ENCODE data around the gene ZDHHC11B.
"Not testable (repeated sequence)": the region's sequence is repeated elsewhere in the genome, so short reads cannot be mapped to it uniquely, and the experiment has no call there.

The ZDHHC11B gene
- 6.2 to 42.7 reads per million in 2 donors for total RNA-seq

- DNase-seq: peak; percentile 84
Measured at GRCh38 chr5:784428-785177, at the start of gene ZDHHC11B. ZDHHC11B (minus strand) TSS chr5:784729; CDS start chr5:766919, 17,810 bp downstream.

GRCh38 chr5:834013-834412 is 49.5 kb upstream of the ZDHHC11B start:
- not testable (repeated sequence) for DNase-seq

GRCh38 chr5:828194-828593 is 43.7 kb upstream of the ZDHHC11B start:
- not testable (repeated sequence) for DNase-seq

GRCh38 chr5:825544-825943 is 41.0 kb upstream of the ZDHHC11B start:
- DNase-seq: not testable (repeated sequence)

GRCh38 chr5:821504-821903 is 37.0 kb upstream of the ZDHHC11B start:
- no peak for DNase-seq

GRCh38 chr5:820245-820644 is 35.7 kb upstream of the ZDHHC11B start:
- no peak for DNase-seq

GRCh38 chr5:819078-819477 is 34.5 kb upstream of the ZDHHC11B start:
- DNase-seq: no peak

GRCh38 chr5:816176-816575 is 31.6 kb upstream of the ZDHHC11B start:
- no peak for DNase-seq

GRCh38 chr5:815449-815848 is 30.9 kb upstream of the ZDHHC11B start:
- DNase-seq: no peak

GRCh38 chr5:813575-813974 is 29.0 kb upstream of the ZDHHC11B start:
- DNase-seq: not testable (repeated sequence)

- DNase-seq: not testable (repeated sequence)
Measured at GRCh38 chr5:811384-811783, 26.9 kb upstream of the ZDHHC11B start.

- not testable (repeated sequence) for DNase-seq
Measured at GRCh38 chr5:807719-808514, 23.4 kb upstream of the ZDHHC11B start.

GRCh38 chr5:801472-801871 is 16.9 kb upstream of the ZDHHC11B start:
- DNase-seq: no peak

- not testable (repeated sequence) for DNase-seq
Measured at GRCh38 chr5:801055-801454, 16.5 kb upstream of the ZDHHC11B start.

- not testable (repeated sequence) for DNase-seq
Measured at GRCh38 chr5:798505-799138, 14.1 kb upstream of the ZDHHC11B start.

GRCh38 chr5:797986-798385 is 13.5 kb upstream of the ZDHHC11B start:
- DNase-seq: not testable (repeated sequence)

- DNase-seq: not testable (repeated sequence)
Measured at GRCh38 chr5:795873-796272, 11.3 kb upstream of the ZDHHC11B start.

- not testable (repeated sequence) for DNase-seq
Measured at GRCh38 chr5:794948-795347, 10.4 kb upstream of the ZDHHC11B start.

- not testable (repeated sequence) for DNase-seq
Measured at GRCh38 chr5:788703-789102, 4.2 kb upstream of the ZDHHC11B start.

GRCh38 chr5:787857-788233 is 3.3 kb upstream of the ZDHHC11B start:
- not testable (repeated sequence) for DNase-seq

- not testable (repeated sequence) for DNase-seq
Measured at GRCh38 chr5:787224-787856, 2.8 kb upstream of the ZDHHC11B start.

GRCh38 chr5:785181-785705 is 714 bp upstream of the ZDHHC11B start:
- not testable (repeated sequence) for DNase-seq

Measured in T-helper 9 cell (primary cell).